ENCODE results near the gene ZNF892. TPM values are rescaled to one million over a fixed set of nuclear protein-coding genes. Genes with fewer than 3 reads are reported as not detected.

Gene ZNF892
- 6.3 and 7.9 TPM in 2 replicates for total RNA-seq

DNA sequence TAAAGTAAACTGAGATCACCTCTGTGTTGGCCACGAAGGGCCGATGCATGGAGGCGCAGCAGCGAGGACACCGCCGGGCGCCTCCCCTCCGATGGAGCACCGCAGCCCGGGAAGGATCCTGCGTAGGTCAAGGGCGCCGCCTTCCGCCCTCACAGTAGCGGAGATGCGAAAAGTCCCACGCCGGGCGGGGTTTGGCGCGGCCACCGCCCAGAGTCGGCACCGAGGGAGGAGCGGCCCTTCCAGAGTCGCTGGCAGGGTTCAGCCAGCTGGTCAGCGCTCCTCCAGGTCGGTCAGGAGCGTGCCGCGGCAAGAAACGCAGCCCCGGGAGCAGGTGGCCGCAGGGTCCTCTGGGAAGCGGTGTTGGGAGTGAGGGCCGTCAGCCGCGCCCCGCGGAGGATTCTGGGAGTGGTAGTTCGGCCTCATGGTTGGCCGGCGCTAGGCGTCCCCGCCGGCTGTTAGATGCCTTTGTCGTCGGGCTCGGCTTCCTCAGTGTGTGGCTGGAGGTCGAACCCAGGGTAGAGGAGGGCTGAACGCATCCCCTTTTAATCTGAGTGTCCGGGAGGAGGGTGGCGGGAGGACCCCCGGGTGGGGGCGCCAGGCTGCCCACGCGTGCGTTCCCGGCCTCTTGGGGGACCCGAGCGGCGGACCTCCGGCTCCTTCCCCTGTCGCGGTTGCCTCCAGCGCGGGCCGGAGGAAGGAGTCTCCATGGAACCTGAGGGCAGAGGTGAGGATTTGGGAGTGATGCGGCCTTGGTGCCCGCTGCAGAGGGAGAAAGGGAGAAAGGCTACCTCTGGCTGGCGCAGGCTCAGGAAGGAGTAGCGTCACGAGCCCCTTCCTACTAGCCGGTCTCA lies at the start of gene ZNF892:
ZNF892 (plus strand) TSS at position 411 of the 851 bp plus-strand sequence; CDS start at position 706, 295 bp downstream.

DNA sequence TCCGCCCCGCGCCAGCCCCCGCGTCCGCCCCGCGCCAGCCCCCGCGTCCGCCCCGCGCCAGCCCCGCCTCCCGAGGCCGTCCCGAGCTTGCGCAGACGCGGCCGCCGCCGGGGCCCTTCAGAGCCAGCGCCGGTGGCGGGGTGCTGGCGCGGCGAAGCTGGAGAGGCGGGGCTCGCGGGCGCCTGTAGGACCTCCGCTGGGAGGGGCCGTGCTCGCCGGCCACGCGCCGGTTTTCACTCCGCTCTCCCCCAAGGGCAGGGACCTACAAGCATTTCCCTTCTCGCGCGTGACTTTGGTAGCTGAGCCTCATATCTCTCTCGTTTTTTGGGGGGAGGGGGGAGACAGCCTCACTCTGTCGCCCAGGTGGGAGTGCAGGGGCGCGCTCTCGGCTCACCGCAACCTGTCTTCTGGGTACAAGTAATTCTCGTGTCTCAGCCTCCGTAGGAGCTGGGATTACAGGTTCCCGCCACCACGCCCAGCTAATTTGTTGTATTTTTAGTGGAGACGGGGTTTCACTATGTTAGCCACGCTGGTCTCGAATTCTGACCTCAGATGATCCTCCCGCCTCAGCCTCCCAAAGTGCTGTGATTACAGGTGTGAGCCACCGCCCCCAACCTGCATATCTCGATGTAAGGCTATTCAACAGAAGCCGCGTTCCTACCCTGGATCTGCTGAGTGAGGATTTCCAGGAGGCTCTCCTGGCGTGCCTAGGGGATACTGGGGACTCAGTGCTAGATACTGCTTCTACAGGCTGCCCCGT lies 47.5 kb upstream of the ZNF892 start, which contains the start of gene ZNF514:
ZNF514 (minus strand) TSS at position 159 of the 760 bp plus-strand sequence. CDS start 6,595 bp downstream, outside the sequence.

DNA sequence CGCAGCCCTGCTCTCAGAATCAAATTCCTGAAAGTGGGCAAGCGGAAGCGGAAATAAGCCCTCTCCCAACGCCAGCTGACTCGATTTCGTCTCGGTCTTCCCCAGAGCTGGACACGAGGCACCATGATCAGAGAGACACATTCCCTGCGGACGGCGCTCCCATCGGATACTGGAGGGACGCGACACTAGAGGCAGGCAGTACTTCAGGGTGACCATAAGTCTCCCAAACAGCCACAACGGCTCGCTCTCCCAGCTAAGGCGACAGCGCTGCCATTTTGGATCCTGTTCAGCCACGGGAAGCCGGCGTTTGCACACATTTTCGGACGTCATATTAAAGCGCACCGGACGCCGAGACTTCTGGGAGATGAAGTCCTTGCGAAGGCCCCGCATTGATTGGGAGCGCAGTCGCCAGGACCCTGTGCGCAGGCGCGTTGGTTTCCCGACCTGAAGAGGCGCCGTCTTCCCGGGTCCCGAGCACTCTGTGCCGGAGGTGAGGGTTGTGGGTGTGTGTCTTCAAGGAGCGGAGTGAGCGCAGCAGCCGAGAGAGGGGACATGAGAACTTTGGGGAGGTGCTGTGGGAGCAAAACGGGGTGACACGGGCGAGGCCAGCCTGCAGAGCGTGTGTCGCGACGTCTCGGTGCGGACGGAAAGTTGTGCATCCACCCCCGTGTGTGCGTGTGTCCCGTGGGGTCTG lies 41.8 kb upstream of the ZNF892 start, which contains the start of gene ZNF2:
ZNF2 (plus strand) TSS at position 439 of the 694 bp plus-strand sequence. CDS start 10,418 bp downstream, outside the sequence.

Other genes starting within 250 kb of the ZNF892 start
- 0.17 TPM in 1 of 2 replicates, not detected in the other for gene MAL, start 181.8 kb upstream of the ZNF892 start, total RNA-seq
- gene MRPS5, start 85.7 kb upstream of the ZNF892 start, total RNA-seq: 39.9 and 41.2 TPM in 2 replicates
- 15.7 and 17.7 TPM in 2 replicates for gene ZNF514, start 47.7 kb upstream of the ZNF892 start, total RNA-seq
- gene ZNF2, start 41.7 kb upstream of the ZNF892 start, total RNA-seq: 7.9 and 13.1 TPM in 2 replicates
- gene PROM2, start 66.9 kb downstream of the ZNF892 start, total RNA-seq: 0.29 and 0.83 TPM in 2 replicates
- 2.9 and 3.6 TPM in 2 replicates for gene KCNIP3, start 89.8 kb downstream of the ZNF892 start, total RNA-seq
- gene FAHD2A, start 195.2 kb downstream of the ZNF892 start, total RNA-seq: 23.8 and 35.6 TPM in 2 replicates

Measured in smooth muscle cell of trachea (primary cell).